ENCODE data around the gene RPS21. TPM values are rescaled to one million over a fixed set of nuclear protein-coding genes. Genes with fewer than 3 reads are reported as not detected.
"Not testable (repeated sequence)": the region's sequence is repeated elsewhere in the genome, so short reads cannot be mapped to it uniquely, and the experiment has no call there.

RPS21 gene
- total RNA-seq, 1 donor from 2014 or later, result 821 TPM

GRCh38 chr20:62419759-62420158 lies 32.9 kb downstream of the RPS21 start:
- DNase-seq (ENCODE audit: low spot score in 2 of 2) (no peak), FAIRE-seq (no peak)

- DNase-seq (ENCODE audit: low spot score in 2 of 2) (no peak), FAIRE-seq (no peak)
Observed at GRCh38 chr20:62420846-62421715, 34.2 kb downstream of the RPS21 start.

- DNase-seq (ENCODE audit: low spot score in 2 of 2) (no peak), FAIRE-seq (no peak)
Observed at GRCh38 chr20:62421716-62421990, 34.8 kb downstream of the RPS21 start.

DNA sequence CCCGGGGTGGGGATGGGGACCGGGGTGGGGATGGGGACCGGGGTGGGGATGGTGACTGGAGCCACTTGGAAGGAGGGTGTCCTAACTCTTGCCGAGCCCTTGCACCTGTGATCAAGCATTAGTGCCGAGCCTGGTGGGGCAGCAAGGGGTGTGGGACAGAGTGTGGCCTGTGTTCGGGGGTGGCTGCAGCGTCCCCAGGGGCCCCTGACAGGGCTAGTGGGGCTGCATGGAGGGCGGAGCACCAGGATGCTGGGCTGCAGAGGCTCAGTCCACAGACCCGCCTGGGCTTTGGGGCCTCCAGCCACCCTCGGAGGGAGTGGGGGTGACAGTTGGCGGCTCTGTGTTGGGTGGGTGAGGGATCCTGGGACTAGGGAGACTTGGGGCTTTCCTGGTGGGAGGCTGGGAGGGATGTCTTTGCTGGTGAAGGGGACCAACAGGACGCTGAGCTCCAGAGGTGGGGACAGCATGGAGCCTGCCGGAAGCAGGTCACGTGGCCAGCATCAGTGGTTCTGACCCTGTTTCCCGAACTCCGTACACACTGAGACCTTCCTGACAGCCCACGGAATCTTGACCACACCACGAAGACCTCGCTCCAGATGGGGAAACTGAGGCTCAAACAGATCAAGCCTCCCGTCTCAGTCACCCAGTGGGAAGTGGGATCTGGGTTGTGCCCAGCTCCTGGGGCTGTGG lies 35.9 kb downstream of the RPS21 start:
- FAIRE-seq, result no peak
- no peak for DNase-seq (ENCODE audit: low spot score in 2 of 2)

DNA sequence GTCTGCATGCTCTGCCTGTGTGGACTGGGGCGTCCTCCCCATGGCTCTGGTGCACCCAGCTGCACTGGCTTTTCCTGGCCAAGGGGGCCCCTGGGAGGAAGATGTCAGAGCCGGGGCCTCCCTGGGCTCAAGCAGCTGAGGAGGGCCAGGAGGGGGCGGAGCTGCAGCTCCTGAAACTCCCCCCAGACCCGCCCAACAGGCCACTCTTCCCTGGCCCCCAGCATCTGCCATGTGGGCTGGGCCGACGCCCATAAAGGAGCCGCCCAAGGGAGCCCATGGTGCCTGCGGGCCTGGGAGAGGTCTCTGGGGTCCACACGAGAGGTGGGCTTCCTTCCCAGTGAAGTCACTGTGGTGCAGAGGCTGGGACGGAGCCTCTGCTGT lies 36.4 kb downstream of the RPS21 start:
- DNase-seq (ENCODE audit: low spot score in 2 of 2) (no peak), FAIRE-seq (no peak)

DNA sequence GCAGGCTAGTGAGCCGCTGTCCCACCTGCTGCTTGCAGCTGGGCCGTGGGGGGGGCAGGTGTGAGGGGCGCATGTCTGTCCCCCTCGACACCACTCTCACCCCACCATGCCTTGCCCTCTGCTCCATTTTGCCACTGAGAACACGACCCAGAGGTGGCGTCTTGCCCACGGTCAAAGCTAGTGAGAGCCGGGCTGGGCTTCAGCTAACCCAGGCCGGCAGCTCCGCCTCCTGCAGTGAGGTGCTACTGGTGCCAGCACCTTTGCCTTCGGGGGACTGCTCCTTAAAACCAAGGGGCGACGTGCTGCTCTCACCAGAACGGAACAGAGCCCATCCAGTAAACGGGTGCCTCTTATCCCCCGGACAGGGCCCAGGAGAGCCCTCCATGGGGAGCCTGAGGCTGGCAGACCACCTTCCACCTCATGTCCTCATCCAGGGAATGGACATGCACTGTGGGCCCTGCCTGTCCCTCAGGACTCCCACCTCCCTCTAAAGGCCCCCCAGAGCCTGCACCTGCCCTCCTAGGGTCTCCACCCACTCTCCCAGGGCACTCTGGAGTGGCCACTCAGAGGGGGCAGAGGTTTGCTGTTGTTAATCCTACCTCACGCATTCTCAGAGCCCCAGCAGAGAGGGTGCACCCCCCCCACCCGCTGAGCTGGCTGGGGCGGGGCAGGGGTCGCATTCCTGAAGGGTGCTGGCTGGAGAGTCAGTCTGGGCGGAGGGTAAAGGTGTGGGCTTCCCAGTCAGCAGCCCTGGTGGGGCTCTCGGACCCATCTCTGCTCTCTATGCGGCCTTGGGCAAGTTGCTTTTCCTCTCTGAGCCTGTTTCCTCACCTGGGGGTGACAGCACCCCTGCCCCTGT lies 37.6 kb downstream of the RPS21 start:
- FAIRE-seq (no peak), DNase-seq (ENCODE audit: low spot score in 2 of 2) (no peak)

GRCh38 chr20:62425281-62426058 lies 38.6 kb downstream of the RPS21 start:
- DNase-seq (ENCODE audit: low spot score in 2 of 2), result no peak
- no peak for FAIRE-seq

GRCh38 chr20:62426059-62426348 lies 39.1 kb downstream of the RPS21 start:
- not testable (repeated sequence) for FAIRE-seq; DNase-seq (ENCODE audit: low spot score in 2 of 2)

- no peak for FAIRE-seq
- DNase-seq (ENCODE audit: low spot score in 2 of 2), result no peak
Observed at GRCh38 chr20:62426699-62427131, 39.8 kb downstream of the RPS21 start.

DNA sequence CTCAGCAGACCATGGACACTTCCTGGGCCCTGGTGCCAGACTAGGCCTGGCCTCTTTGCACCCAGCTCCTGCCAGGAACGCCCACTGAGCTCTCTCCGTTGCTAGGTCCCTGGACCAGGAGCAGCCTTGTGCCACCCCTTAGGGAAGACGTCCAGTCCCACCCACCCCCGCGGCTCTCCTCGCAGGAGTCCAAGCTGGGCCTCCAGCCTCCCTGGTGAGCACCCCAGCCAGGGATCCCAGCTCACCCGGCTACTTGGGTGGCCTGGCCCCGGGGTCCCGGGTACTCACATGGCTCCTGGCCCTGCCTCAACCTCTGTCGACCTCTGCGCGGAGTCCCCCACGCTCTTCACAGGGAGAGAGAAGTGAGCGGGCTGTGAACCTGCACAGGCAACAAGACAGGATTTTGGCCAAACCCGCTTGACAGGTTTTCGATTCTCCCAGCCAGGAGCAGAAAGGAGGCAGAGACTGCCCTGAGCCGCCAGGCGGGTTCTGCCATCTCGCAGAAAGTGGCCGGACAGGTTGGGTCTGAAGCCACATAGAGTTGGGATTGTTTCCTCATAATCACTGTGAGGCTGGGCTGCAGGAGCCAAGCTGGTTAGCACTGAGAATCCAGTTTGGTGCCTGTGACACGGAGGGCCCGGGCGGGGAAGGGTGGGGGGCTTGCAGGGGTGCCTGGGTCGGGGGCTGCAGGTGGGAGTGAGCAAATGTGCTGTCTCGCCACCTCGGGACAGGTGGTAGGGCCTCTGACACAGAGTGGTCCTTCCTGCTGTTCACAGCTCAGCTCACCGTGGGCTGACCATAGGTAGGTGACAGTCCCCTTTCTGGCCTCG lies 40.5 kb downstream of the RPS21 start, which contains the start of gene RBBP8NL:
Gene RBBP8NL, minus strand, starts transcription at position 368 of the 830 bp plus-strand sequence. CDS start 7,892 bp downstream, outside the sequence.
- DNase-seq (ENCODE audit: low spot score in 2 of 2) (no peak), FAIRE-seq (no peak)

GRCh38 chr20:62428002-62428372 lies 41.1 kb downstream of the RPS21 start:
- no peak for DNase-seq (ENCODE audit: low spot score in 2 of 2)
- no peak for FAIRE-seq

DNA sequence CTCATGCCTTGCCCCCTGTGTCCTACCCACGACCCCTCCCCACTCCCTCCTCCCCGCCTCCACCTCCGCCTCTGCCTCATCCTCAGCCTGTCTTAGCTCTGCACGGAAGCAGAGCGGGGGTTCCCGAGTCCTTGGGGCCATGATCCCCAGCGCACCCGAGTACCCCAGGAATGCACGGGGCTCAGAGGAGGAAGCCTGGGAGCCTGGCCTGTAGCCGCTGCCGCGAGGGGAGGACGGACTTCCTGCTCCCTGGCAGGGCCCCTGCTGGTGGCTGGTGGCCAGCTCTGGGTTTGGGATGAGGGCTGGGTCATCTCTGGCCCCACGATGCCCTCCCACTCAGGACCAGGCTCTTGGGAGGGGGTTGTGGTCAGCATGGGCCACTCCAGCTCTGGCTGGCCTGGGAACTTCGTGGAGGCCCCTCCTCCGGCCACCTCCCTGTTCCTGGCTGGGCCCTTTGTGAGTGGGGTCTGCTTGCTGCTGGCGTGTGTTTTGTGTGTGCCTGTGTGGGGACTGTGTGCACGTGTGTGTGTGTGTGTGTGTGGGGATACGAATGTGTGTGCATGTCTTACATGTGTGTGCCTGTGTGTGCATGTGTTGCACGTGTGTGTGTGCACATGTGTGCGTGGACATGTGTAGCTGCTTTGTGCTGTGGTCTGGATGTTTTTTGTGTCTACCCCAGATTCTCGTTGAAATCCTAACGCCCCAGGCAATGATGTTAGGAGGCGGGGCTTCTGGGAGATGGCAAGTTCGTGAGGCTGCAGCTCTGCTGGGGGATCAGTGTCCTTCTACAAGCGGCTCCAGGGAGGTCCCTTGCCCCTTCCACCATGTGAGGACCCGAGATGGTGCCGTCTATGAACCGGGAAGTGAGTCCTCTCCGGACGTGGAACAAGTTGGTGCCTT lies 41.7 kb downstream of the RPS21 start:
- DNase-seq (ENCODE audit: low spot score in 2 of 2) (no peak), FAIRE-seq (no peak)

DNA sequence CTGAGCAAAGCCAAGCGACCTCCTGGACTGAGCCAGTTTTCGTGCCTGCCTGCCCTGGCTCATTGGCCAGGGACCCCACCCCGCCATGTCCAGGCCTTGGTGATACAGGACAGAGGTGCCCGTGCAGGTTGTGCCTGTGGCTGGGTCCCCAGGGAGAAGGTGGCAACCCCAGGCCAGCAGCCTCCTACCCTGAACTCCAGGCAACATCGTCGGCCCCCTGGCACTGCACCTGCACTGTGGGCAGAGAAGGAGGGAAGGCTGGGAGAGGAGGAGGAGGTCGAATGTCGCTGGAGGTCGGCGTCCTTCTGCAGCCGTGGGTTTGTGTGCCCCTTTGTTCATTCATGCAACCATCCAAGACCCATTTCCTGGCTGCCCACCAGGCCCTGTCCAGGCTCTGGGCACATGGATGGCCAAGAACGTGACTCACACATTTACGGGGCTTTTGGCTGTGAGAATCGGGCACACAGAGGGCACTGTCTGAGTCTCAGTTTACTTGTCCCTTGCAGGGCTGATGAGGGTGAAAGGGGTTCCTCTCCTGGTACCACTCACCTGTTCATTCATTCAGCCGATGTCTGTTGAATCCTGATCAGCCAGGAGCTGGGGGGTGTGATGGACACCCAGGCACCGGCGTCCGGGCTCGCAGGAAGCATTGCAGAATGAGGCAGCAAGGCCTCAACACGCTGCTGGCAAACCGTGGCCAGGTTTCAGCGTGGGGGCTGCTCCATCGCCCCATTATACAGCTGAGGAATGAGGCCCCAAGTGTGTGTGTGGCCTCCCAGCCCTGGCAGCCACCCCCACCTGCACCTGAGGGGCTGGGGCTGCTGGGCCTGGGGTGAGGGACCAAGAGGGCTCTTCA lies 42.8 kb downstream of the RPS21 start:
- DNase-seq (ENCODE audit: low spot score in 2 of 2) (no peak), FAIRE-seq (no peak)

- DNase-seq (ENCODE audit: low spot score in 2 of 2) (no peak), FAIRE-seq (no peak)
Observed at GRCh38 chr20:62430311-62430853, 43.5 kb downstream of the RPS21 start.

GRCh38 chr20:62430866-62431447 lies 44.1 kb downstream of the RPS21 start:
- DNase-seq (ENCODE audit: low spot score in 2 of 2) (no peak), FAIRE-seq (no peak)

DNA sequence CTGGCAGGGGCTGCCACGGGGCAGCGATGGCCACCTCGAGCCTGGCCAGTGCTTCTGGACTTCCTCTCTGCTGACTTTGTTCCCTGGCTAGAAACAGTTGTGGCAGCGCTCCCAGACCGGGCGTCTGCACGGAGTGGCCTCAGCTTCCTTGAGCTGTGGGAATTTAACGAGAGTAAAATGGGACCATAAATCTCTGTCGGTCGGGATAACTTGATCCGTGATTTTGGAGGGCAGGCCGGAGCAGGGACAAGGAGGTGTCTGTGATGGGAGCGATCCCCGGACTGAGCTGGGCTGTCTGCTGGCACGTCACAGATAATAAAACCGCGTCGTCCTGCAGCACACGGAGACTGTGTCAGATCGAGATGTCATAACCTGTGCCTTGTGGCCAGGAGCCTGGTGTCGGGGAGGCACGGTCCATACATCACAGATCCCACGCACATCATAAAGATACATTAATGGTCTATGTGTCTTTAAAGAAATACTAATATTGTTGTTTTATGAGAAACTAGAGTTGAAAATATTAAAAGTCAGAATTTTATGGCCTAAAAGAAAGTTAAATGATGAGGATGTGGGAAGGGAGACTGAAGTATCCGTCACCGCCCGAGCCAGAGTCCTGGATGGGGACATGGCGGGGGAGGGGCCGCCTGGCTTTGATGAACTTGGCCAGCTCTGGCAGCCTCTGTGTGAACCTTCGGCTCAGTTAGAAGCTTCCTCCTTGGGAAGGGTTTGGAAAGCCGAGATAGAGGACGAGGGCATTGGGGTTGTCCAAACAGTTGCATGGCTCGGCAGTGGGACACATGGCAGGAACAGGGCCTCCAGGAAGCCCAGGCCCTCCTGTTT lies 47.0 kb downstream of the RPS21 start:
- FAIRE-seq, result no peak
- DNase-seq (ENCODE audit: low spot score in 2 of 2), result no peak
